ENCODE measurements around the gene PTPRA. TPM values are rescaled to one million over a fixed set of nuclear protein-coding genes. Genes with fewer than 3 reads are reported as not detected.

The PTPRA gene
- total RNA-seq, 1 donor = 44.2 TPM

DNA sequence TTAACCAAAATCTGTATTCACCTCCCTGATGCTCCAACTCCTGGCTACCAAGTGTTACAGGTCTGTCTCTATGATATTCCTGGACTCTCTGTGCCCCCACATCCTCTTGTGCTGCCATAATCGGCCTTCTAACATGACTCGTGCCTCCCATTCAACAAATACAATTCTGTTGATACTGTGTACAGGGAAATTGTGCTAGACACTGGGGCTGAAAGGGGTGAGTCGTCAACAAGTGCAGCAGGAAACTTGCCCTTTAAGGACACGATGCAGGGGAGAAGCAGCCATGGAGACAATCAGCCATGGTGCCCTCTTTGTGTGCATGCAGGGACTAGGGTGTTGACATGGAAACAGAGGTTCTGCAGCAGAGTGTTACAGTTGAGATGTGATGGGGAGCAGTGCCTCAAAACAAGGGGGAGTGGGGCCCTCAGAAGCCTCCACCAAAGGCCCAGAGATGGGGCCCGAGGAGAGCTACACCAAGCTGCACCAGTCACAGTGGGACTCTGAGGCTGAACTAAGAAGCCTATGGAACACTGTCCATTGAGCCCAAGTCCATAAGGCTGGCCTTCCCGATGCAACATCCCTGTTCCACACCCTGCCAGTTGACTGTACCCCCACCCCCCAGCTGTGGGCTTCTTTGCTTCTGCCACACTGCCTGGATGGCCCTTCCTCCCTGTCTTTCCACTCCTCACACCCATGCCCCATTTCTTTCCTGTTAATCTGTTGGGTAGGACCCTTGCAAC lies 35.9 kb upstream of the PTPRA start:
- Histone ChIP-seq H3K9me3 (ENCODE audit: low read depth, low read length) (no peaks in the 10 kb centered on the region), H3K4me2 (ENCODE audit: insufficient read depth, low read length) (no peak overlapping the region), H3K27me3 (ENCODE audit: insufficient read depth, low read length) (no peaks in the 10 kb centered on the region), H3K79me2 (ENCODE audit: insufficient read depth, low read length) (peaks cover 14% of the 10 kb centered on the region), H3K36me3 (ENCODE audit: insufficient read depth, low read length) (peaks cover 20% of the 10 kb centered on the region), H3K4me1 (ENCODE audit: insufficient read depth, low read length) (peaks cover 12% of the 10 kb centered on the region), H3K27ac (ENCODE audit: low read depth, low read length) (no peak overlapping the region), H2AFZ (ENCODE audit: low read length) (no peak overlapping the region), H3K4me3 (ENCODE audit: insufficient read depth, low read length) (no peak overlapping the region), H4K20me1 (ENCODE audit: insufficient read depth, low read length) (no peaks in the 10 kb centered on the region)
- DNase-seq (ENCODE audit: insufficient read length, low spot score, missing footprints) = peak; percentile 51
- TF ChIP-seq, protein P1, sequence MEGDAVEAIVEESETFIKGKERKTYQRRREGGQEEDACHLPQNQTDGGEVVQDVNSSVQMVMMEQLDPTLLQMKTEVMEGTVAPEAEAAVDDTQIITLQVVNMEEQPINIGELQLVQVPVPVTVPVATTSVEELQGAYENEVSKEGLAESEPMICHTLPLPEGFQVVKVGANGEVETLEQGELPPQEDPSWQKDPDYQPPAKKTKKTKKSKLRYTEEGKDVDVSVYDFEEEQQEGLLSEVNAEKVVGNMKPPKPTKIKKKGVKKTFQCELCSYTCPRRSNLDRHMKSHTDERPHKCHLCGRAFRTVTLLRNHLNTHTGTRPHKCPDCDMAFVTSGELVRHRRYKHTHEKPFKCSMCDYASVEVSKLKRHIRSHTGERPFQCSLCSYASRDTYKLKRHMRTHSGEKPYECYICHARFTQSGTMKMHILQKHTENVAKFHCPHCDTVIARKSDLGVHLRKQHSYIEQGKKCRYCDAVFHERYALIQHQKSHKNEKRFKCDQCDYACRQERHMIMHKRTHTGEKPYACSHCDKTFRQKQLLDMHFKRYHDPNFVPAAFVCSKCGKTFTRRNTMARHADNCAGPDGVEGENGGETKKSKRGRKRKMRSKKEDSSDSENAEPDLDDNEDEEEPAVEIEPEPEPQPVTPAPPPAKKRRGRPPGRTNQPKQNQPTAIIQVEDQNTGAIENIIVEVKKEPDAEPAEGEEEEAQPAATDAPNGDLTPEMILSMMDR (IDR thresholded peaks at IDR 0.05; ENCODE audit: extremely low read depth, low read depth, low read length) = no peak

DNA sequence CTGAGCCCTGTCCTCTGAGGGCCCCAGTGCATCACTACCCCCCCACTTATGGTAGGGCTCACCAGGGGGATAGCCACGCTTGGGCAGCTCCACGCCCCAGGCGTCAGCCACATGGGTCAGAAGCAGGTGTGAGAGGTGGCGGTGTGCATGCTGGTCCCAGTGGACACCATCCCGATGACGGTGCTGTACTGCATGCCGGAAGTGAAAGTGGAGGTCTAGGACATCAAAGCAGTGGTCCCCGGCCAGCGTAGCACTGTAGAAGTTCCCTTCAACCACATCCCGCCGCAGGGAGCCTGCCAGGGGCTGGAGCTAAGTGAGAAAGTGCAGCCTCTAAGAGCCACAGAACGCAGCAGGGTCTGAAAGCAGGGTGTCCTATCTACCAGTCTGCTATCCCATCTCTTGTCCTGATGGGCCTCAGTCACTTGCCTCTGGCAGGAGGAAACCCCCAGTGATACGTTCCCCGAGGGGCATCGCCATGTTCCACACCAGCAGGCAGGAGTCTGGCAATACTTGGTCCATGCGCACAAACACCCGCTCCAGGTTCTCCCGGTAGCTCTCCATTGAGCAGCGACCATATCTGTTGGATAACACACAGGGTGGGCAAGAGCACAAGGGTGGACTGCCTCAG lies 35.0 kb upstream of the PTPRA start:
- DNase-seq (ENCODE audit: insufficient read length, low spot score, missing footprints) = peak; percentile 58
- Histone ChIP-seq H3K4me1 (ENCODE audit: insufficient read depth, low read length) (peaks cover 12% of the 10 kb centered on the region), H2AFZ (ENCODE audit: low read length) (no peak overlapping the region), H3K4me2 (ENCODE audit: insufficient read depth, low read length) (no peak overlapping the region), H3K36me3 (ENCODE audit: insufficient read depth, low read length) (peaks cover 20% of the 10 kb centered on the region), H3K4me3 (ENCODE audit: insufficient read depth, low read length) (no peak overlapping the region), H4K20me1 (ENCODE audit: insufficient read depth, low read length) (no peaks in the 10 kb centered on the region), H3K27me3 (ENCODE audit: insufficient read depth, low read length) (no peaks in the 10 kb centered on the region), H3K9me3 (ENCODE audit: low read depth, low read length) (no peaks in the 10 kb centered on the region), H3K27ac (ENCODE audit: low read depth, low read length) (no peak overlapping the region), H3K79me2 (ENCODE audit: insufficient read depth, low read length) (peaks cover 18% of the 10 kb centered on the region)
- TF ChIP-seq, protein P1 (IDR thresholded peaks at IDR 0.05; ENCODE audit: extremely low read depth, low read depth, low read length) = no peak

DNA sequence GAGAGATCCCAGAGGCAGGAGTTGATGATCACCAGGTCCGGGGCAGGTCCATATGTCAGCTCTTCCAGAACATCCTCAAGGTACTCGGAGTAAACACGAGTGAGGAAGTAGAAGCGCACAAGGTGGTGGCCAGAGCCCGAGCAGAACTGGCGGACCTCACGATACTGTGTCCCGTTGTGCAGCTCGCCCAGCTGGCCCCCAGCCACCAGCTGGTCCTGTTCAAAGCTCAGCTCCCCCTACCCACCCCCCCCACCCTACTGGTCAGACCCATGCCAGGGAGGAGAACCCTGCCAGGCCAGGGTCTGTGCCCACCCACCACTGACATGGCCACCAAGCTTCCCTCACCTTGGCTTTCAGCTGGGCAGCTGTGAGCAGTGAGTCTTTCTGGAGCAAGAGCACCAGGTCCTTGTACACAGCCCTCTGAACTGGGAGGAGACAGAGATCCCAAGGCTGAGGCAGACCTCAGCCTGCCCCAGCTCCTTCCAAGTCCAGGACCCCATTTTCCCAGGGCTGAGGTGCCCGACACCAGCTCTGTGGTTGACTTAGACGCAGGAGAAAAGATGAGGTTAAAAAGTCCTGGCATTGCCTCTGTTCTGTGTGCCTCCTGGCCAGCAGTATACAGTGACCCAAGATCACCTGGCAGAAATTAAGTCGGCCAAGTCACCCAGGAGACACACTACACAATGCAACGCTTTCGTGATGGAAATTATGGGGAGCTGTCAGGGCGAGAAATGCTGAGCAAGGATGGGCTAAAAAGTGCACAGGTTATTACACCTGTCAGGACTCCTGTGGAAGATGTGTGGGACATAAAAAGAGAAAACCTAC lies 34.2 kb upstream of the PTPRA start:
- Histone ChIP-seq H4K20me1 (ENCODE audit: insufficient read depth, low read length) (peaks cover 5% of the 10 kb centered on the region), H3K27me3 (ENCODE audit: insufficient read depth, low read length) (no peaks in the 10 kb centered on the region), H3K4me3 (ENCODE audit: insufficient read depth, low read length) (no peak overlapping the region), H3K36me3 (ENCODE audit: insufficient read depth, low read length) (peaks cover 20% of the 10 kb centered on the region), H3K79me2 (ENCODE audit: insufficient read depth, low read length) (peaks cover 22% of the 10 kb centered on the region), H3K4me2 (ENCODE audit: insufficient read depth, low read length) (no peak overlapping the region), H3K4me1 (ENCODE audit: insufficient read depth, low read length) (peaks cover 12% of the 10 kb centered on the region), H3K9me3 (ENCODE audit: low read depth, low read length) (no peaks in the 10 kb centered on the region), H2AFZ (ENCODE audit: low read length) (no peak overlapping the region), H3K27ac (ENCODE audit: low read depth, low read length) (no peak overlapping the region)
- peak; percentile 76 for DNase-seq (ENCODE audit: insufficient read length, low spot score, missing footprints)
- TF ChIP-seq, protein P1 (IDR thresholded peaks at IDR 0.05; ENCODE audit: extremely low read depth, low read depth, low read length) = no peak
